OCI-LY1 (cell line): Measurements from ENCODE around the gene CARD8.

Experiments used
- EZH2 ChIP-seq: fragments of 200-600 bp; sonication (generic), shearing (Covaris generic); IDR thresholded peaks from 2 replicates; pipeline ENCODE4 v1.8.0; 2017; ENCODE audit warnings: borderline replicate concordance, mixed run types, mild to moderate bottlenecking, antibody characterized with exemption, low read length, moderate library complexity, mixed read lengths
- TF ChIP-seq, protein P1 (sequence below): fragments of 200-600 bp; sonication (generic), shearing (Covaris generic); IDR thresholded peaks from 2 replicates; pipeline ENCODE4 v1.5.1; 2017; ENCODE audit warnings: mild to moderate bottlenecking, antibody characterized with exemption, low read length, moderate library complexity, mixed read lengths

DNA sequence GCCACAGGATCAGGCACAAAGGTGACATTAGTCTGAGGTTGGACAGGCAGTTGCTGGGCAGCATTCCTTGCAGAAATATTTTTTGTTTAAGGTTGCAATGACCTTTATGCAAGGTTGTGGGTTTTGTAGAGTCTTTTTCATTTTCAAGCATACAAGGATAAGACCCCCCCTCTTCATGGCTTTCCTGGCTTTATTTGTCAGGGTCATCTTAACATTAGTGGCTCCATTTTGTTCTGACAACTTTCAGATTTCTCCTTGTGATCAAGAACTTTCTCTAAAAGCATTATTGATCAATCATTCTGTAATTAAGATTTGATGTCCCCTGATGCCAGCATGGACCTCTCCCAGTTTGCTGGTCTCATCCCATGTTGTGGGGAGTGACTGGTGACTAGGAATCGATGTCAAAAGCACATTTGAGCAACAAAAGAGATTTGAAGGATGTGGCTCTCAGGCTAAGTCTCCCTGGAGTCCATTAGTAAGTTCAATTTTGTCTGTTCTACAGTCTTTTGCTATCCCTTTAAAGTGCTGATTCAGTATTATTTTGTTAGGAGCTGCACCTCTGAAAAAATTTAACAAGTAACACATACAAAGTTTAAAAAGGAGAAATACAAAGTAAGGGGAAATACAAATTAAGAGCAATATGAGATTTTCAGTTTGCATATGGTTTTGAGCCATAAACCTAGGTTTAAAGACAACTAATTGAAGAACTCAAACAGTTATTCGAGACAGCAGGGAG is 5.3 kb downstream of the CARD8 start:
- TF ChIP-seq, protein P1, sequence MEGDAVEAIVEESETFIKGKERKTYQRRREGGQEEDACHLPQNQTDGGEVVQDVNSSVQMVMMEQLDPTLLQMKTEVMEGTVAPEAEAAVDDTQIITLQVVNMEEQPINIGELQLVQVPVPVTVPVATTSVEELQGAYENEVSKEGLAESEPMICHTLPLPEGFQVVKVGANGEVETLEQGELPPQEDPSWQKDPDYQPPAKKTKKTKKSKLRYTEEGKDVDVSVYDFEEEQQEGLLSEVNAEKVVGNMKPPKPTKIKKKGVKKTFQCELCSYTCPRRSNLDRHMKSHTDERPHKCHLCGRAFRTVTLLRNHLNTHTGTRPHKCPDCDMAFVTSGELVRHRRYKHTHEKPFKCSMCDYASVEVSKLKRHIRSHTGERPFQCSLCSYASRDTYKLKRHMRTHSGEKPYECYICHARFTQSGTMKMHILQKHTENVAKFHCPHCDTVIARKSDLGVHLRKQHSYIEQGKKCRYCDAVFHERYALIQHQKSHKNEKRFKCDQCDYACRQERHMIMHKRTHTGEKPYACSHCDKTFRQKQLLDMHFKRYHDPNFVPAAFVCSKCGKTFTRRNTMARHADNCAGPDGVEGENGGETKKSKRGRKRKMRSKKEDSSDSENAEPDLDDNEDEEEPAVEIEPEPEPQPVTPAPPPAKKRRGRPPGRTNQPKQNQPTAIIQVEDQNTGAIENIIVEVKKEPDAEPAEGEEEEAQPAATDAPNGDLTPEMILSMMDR = no peak
- TF ChIP-seq EZH2 = no peak
